ENCODE data around the gene VPS37C. TPM values are rescaled to one million over a fixed set of nuclear protein-coding genes. Genes with fewer than 3 reads are reported as not detected.

VPS37C gene
- total RNA-seq, 1 experiment from 2014 or later: 29.0 TPM

DNA sequence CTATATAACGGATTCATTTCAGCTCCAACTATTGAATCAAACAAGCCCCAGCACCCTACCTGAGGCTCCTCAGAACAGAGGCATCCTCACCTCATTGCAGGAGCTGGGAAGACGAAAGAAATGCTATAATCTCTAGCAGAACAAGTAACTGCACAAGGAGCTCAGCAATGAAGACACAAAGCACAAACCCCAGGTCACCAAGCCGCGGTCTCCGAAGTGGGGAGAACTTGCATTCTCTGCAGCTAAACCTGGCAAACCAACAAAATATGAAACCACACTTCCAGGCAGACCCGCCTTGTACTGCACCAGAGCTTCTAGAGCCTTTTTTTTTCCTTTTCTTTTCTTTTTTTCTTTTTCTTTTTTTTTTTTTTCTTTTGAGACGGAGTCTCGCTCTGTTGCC, 80.7 kb downstream of the VPS37C start:
- no peak overlapping the region for H2AFZ ChIP-seq
- no peaks in the 10 kb centered on the region for H4K20me1 ChIP-seq (ENCODE audit: insufficient read depth)
- no peaks in the 10 kb centered on the region for H3K79me2 ChIP-seq (ENCODE audit: low read depth)
- H3F3A ChIP-seq (ENCODE audit: insufficient read depth, low read depth): no peaks in the 10 kb centered on the region
- no peak overlapping the region for H3K4me3 ChIP-seq
- intact Hi-C loops (cut with micrococcal nuclease; ENCODE audit: unreplicated experiment): no loop called here
- H3K36me3 ChIP-seq (ENCODE audit: low read depth): no peaks in the 10 kb centered on the region
- no TSS peak for BruUV-seq (replicated peaks)
- CTCF ChIA-PET: no interaction called here
- H3K4me1 ChIP-seq (replicated peaks; ENCODE audit: insufficient read depth): peaks cover 9% of the 10 kb centered on the region; the same call in 1 of the 2 replicates
- peaks cover 5% of the 10 kb centered on the region; the same call in 1 of the 2 replicates for H3K27me3 ChIP-seq (ENCODE audit: insufficient read depth, low read depth)
- no peak overlapping the region for H3K27ac ChIP-seq
- POLR2A ChIA-PET (ENCODE audit: unreplicated experiment): interaction anchor here (0.6 kb wide), 1 partner anchor 1293 kb away, joined by 6 read pairs; no protein-coding TSS in a partner anchor
- H3K9me3 ChIP-seq (ENCODE audit: insufficient read depth, low read depth): no peaks in the 10 kb centered on the region
- no peak for DNase-seq
- no peak for TF ChIP-seq EZH2 (IDR thresholded peaks at IDR 0.05; ENCODE audit: low read depth)
- H3K9me2 ChIP-seq (ENCODE audit: insufficient read depth): no peaks in the 10 kb centered on the region
- no peak overlapping the region for H3K4me2 ChIP-seq

Other genes starting within 250 kb of the VPS37C start
- 104 and 105 TPM in 2 replicates for gene TMEM109, start 247.3 kb downstream of the VPS37C start, total RNA-seq (2021)
- gene TMEM132A, start 237.0 kb downstream of the VPS37C start, total RNA-seq (2021): 54.4 and 90.3 TPM in 2 replicates
- gene SLC15A3, start 209.2 kb downstream of the VPS37C start, total RNA-seq (2021): 2.7 and 5.5 TPM in 2 replicates
- gene CD6, start 189.7 kb downstream of the VPS37C start, total RNA-seq (2021): 0.74 and 3.3 TPM in 2 replicates
- not detected in 2 replicates for gene CD5, start 58.9 kb downstream of the VPS37C start, total RNA-seq (2021)
- not detected in 2 replicates for gene PGA3, start 42.1 kb upstream of the VPS37C start, total RNA-seq (2021)
- not detected in 2 replicates for gene PGA4, start 60.9 kb upstream of the VPS37C start, total RNA-seq (2021)
- gene PGA5, start 79.7 kb upstream of the VPS37C start, total RNA-seq (2021): not detected in 2 replicates
- 0.41 and 1.4 TPM in 2 replicates for gene VWCE, start 133.9 kb upstream of the VPS37C start, total RNA-seq (2021)
- 302 and 305 TPM in 2 replicates for gene DDB1, start 171.7 kb upstream of the VPS37C start, total RNA-seq (2021)
- gene TKFC, start 171.8 kb upstream of the VPS37C start, total RNA-seq (2021): 168 and 258 TPM in 2 replicates
- gene CYB561A3, start 200.5 kb upstream of the VPS37C start, total RNA-seq (2021): 96.9 and 120 TPM in 2 replicates
- 32.5 and 46.1 TPM in 2 replicates for gene TMEM138, start 200.9 kb upstream of the VPS37C start, total RNA-seq (2021)
- 17.6 and 21.1 TPM in 2 replicates for gene TMEM216, start 231.2 kb upstream of the VPS37C start, total RNA-seq (2021)

Data from PC-9 (cell line).